ENCODE data around the gene OR8K1. TPM values are rescaled to one million over a fixed set of nuclear protein-coding genes. Genes with fewer than 3 reads are reported as not detected.

OR8K1 gene
- not detected in 2 replicates for polyA plus RNA-seq (2014; cell fraction: cytosol; rRNA removed)
- not detected in 2 replicates for polyA plus RNA-seq (2014; cell fraction: nucleus; rRNA removed)

GRCh38 chr11:56345739-56346138, at the start of gene OR8K1:
Gene OR8K1 (plus strand): TSS chr11:56346039. CDS start chr11:56346039, 0 bp downstream.
- DNase-seq (ENCODE audit: low spot score), result no peak

- no peak for DNase-seq (ENCODE audit: low spot score)
Observed at GRCh38 chr11:56296898-56297297, 48.9 kb upstream of the OR8K1 start.

GRCh38 chr11:56307836-56308235, 38.0 kb upstream of the OR8K1 start:
- no peak for DNase-seq (ENCODE audit: low spot score)

- no peak for DNase-seq (ENCODE audit: low spot score)
Observed at GRCh38 chr11:56314844-56315243, 31.0 kb upstream of the OR8K1 start, which contains the start of gene OR8K3. Gene OR8K3 (plus strand): TSS chr11:56315144. CDS start chr11:56318307, 3,163 bp downstream.

GRCh38 chr11:56331861-56332491, 13.9 kb upstream of the OR8K1 start:
- DNase-seq (ENCODE audit: low spot score), result no peak

GRCh38 chr11:56333156-56333555, 12.7 kb upstream of the OR8K1 start:
- no peak for DNase-seq (ENCODE audit: low spot score)

- DNase-seq (ENCODE audit: low spot score), result no peak
Observed at GRCh38 chr11:56340289-56340688, 5.5 kb upstream of the OR8K1 start.

GRCh38 chr11:56353991-56354390, 8.2 kb downstream of the OR8K1 start, which contains the start of gene OR8J1:
Gene OR8J1 (plus strand): TSS chr11:56354291. CDS start chr11:56360247, 5,956 bp downstream.
- no peak for DNase-seq (ENCODE audit: low spot score)

- DNase-seq (ENCODE audit: low spot score), result no peak
Observed at GRCh38 chr11:56375324-56375723, 29.5 kb downstream of the OR8K1 start, which contains the start of gene OR8U1. Gene OR8U1 (plus strand): TSS chr11:56375624. CDS start chr11:56375624, 0 bp downstream.

GRCh38 chr11:56380120-56380519, 34.3 kb downstream of the OR8K1 start:
- DNase-seq (ENCODE audit: low spot score), result no peak

GRCh38 chr11:56394381-56394780, 48.5 kb downstream of the OR8K1 start:
- DNase-seq (ENCODE audit: low spot score), result no peak

- DNase-seq (ENCODE audit: low spot score), result no peak
Observed at GRCh38 chr11:56396047-56396446, 50.2 kb downstream of the OR8K1 start.
